Kidney tubule cell (primary cell): ENCODE measurements around the gene OPRD1.
A peak's percentile ranks its signal among the peaks of the same experiment; 100 is the strongest.

Experiments used
- DNase-seq: peaks from one replicate; pipeline ENCODE4 v3.0.0-alpha.2; 2018; ENCODE audit warnings: low spot score

OPRD1 gene

DNA sequence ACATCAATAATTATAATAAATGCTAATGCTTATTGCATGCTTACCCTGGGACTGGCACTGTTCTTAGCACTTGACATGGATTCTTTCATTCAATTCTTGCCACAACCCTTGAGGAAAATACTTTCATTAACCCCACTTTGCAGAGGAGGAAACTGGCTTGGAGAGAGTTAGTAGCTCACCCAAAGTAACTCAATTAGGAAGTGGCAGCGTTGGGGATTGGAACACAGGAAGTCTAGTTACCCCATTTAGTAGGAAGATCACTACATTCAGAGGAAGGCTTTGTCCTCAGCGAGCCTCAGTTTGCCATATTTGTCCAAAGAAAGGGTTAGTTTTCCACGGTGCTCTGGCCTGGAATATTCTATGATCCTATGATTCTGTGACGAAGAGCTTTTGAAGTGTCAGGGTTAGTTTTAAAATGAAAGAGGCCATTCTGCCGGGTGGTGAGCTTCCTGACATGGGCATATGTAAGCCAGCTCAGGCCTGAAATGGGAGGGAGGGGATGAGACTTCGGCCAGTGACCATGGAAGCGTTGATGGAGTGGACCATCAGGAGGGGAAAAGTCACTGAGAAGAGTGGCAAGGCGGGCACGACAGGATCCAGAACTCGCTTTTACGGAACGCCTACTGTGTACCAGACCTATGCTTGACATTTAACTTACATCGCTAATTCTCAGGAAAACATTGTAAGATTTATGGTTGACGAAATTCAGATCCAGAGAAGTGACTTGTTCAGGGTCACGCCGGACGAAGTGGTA, 74.2 kb downstream of the OPRD1 start:
- no peak for DNase-seq

DNA sequence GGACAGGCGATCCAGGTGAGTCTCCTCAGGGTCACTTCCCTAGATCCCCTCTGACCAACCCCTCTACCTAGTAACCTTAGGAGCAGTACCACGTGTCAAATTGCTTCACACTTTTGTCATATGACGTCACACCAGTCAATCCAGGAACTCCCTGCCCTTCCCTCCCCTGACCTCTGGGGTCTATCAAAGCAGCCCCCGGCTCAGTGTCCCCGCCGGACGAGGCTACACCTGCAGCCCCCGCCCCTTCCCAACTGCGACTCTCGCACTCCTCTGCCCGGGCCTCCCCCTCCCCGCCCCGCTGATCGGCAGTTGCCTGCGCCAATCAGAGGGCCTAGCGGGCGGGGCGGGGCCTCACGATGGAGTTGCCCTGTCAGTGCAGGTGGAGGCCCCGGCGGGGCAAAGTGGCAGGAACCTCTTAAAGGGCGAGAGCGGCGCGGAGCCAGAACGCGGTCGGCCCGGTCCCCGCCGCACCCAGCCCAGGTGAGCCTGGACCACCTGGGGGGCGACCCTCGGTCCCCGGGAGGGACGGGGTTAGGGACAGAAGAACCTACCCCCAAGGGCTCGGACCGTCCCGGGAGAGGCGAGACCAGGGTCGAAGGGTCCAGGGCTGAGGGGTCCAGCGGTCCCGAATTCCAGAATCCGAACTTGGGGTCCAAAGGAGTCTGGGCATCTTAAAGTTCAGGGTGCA, 74.9 kb downstream of the OPRD1 start:
- DNase-seq = peak; percentile 87

GRCh38 chr1:28887419-28887834, 75.5 kb downstream of the OPRD1 start:
- peak; percentile 30 for DNase-seq

DNA sequence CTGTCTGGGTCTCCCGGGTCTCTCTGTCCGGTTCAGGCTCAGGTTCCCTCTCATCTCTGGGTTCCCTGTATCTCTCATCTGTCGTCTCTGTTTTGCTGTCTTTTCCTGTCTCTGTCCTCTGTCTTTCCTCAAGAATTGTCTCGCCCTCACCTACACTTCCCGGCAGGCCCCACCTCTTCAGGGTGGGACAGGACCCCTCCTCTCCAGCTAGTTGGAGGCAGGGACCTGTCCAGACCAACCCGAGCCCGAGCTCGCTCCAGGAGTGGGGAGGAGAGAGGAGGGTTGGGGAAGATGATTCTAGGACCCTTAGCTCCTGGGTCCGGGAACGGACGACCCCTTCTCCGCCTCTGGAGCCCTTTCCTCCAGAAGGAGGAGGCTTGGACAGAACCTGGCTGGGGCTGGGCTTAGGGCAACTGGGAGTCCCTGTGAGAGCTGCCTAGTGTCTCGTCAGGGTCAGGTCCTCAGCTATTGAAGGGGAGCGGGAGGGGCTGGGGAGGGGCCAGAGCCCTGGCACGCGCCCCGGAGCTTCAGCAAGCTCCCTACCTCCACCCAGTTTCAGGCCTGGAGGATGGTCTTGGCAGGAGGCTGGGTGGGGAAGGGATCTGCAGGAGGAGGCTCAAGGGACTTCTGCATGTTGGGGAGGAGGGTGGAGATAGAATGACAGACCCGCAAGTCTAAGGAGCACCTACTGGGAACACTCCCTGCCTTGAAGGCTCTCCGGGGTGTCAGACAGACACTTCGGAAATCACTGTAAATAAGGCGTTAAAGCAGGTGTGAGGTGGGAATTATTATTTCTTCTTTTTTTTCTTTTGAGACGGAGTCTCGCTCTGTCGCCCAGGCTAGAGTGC, 76.1 kb downstream of the OPRD1 start:
- no peak for DNase-seq

GRCh38 chr1:28888915-28889314, 76.9 kb downstream of the OPRD1 start:
- DNase-seq = no peak

DNA sequence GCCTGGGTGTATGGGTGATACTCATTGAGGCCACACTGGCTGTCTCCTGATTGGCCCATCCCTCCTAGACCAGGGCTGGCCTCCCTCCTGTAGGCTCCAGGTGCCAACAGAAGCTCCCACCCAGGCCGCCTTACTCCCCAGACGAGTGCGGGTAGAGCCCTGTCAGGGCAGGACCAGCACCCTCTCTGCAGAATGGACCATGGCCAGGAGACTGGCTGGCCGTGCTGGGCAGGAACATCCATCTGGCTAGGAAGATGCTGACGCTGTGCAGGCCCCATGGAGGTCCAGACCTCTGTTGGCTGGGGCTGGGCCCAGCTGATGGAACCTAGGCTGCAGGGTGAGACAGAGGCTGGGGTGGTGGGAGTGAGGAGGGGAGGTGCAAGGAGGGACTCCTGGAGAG, 77.4 kb downstream of the OPRD1 start:
- DNase-seq = no peak

DNA sequence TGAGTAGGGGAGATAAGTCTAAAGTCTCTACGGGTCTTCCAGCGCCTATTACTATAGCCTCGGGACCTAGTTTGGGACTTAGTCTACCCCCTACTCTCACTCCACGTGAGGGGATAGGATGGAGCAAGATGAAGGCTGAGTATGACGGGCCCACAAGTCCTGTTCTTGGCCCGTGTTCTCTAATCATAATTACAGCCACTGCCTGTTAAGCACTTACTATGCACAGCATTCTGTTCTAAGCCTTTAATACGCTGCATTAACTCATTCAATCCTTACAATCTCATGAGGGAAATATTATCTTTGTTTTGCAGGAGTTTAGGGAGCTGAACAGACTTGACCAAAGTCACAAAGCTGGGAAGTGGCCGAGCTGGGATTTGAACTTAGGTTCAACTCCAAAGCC, 78.5 kb downstream of the OPRD1 start:
- DNase-seq = no peak

DNA sequence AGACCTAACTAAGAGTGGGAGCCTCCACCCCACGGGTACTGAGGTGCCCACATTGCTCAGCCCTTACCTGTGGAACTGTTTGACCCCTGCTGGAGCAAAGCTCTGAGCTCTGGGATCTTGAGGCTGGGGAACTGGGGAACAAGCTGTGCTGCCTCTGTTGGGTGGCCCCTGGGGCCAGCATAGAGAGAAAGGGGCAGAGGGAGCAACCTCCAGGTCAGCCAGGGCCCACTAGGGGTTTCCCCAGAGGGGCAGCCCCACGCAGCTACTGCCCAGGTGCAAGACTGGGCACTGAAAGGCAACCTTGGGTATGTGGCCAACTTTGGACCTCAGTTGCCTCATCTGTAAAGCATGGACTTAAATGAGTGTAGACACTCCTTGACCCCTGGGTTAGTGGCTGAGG, 78.9 kb downstream of the OPRD1 start:
- DNase-seq = no peak

- no peak for DNase-seq
Observed at GRCh38 chr1:28891256-28891655, 79.3 kb downstream of the OPRD1 start.

DNA sequence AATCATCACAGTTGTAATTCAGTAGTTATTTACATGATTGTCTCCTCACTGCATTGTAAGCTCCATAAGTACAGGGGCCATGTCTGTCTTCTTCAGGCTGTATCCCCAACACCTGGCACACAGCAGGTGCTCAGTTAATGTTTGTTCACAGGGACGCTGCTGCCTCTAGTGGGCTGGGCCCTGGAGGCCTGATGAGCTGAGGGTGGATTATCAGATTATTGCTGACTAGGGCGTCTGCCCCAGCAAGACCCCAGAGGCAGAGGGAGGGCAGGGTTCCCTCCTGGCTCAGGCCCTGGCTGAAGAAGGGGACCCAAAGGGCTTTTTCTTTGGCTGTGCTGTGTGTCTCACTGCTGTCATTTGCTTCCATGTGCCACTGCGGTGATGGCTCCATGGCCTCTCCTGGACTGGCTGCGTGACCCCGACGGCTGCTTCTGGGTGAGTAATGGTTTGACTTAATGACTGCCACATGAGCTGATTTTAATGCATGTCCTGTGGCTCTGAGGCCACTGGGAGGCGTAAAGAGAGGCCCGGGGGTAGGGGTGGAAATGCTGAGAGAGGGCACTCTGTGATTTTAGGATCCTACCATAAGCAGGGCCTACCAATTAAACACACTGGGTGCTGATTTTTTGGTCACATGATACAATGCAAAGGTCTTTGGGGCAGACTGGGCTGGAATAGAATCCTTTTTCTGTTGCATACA, 81.6 kb downstream of the OPRD1 start:
- peak; percentile 28 for DNase-seq

GRCh38 chr1:28894785-28895184, 82.8 kb downstream of the OPRD1 start:
- no peak for DNase-seq

DNA sequence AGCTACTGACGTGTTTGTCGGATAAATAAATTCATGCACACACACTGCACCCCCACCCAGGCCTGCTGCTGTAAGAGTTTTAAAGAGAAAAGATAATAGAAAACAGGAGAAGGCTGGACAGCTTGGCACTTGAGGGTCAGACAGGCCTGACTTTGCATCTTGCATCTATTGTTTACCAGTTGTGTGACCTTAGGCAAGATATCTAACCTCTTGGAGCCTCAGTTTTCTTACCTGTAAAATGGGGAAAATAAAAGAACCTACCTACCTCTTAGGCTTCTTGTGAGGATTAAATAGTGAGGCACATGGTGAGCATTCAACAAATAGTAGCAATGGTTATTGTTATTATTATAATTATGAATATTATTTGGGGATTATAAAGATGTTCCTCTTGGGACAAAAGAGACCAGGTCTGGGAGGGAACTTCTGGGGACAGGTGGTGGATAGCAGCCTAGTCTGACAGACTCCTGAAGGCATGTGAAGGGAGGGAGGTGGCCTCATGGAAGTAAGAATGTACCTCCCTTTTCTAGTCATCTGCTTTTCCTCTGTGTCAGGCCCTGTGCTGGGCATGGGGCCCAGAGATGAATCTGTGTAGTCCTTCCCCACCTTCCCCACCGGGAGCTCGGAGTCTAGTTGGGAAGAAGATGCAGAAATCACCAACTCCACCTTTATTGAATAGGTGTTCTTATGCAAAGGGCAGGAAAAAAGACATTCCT, 84.1 kb downstream of the OPRD1 start:
- no peak for DNase-seq

GRCh38 chr1:28896609-28896986, 84.6 kb downstream of the OPRD1 start:
- no peak for DNase-seq

GRCh38 chr1:28897789-28898188, 85.8 kb downstream of the OPRD1 start:
- DNase-seq = no peak

DNA sequence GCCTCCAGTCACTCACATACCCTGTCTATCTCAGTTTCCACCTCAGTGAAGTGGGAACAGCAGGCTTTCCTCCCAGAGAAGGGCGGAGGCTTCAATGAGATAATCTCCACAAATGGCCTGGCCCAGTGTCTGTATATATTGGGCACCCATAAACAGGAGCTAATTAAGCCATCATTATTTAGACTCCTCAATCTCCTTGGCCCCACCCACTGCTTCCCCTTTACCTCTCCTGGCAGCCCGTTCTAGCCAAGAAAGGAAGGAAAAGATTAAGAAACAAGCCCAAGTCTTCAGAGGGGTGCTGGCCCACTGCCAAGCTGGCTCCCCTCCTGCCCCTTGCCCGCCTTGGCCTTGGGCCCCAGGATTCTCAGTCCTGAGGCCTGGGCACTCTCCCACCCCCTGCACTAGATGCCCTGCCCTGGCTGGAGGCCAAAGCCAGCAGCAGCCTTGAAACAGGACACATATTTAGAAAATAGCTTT, 86.5 kb downstream of the OPRD1 start:
- no peak for DNase-seq

- no peak for DNase-seq
Observed at GRCh38 chr1:28899267-28899666, 87.3 kb downstream of the OPRD1 start.

DNA sequence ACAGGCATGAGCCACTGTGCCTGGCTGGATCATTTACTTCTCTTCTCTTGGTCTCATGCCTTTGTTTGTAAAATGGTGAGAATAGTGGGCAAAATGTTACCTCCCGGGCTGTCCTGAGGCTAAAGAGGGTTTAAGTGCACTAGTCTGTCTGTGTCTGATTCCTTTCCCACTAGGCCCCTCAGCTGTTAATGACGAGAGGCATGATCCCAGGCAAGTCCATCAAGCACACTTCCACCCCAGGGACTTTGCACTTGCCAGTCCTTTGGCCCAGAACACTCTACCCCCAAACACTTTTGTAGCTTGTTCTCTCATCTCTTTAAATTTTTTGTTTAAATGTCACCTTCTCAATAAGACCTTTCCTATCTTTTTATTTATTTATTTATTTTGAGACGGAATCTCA, 88.6 kb downstream of the OPRD1 start:
- no peak for DNase-seq

DNA sequence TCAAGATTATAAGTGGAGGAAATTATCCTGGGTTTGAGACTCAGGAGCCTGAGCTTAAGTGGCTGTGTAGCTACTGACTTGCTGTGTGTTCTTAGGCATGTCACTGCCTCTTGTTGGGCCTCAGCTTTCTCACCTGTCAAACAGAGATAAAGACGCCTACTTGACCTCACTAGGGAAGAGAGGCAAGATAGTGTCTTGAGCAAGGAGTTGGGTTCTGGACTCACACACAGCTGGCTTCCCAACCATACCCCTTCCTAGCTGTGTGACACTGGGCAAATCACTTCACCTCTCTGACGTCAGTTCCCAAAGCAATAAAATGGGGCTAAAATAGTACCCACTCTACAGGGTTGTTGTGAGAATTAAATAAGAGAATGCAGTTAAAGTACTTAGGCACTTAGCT, 90.8 kb downstream of the OPRD1 start:
- DNase-seq = no peak

GRCh38 chr1:28905921-28906666, 94.1 kb downstream of the OPRD1 start:
- no peak for DNase-seq

- DNase-seq = no peak
Observed at GRCh38 chr1:28909198-28909597, 97.2 kb downstream of the OPRD1 start.
